Fibroblast of villous mesenchyme (primary cell): Measurements from ENCODE around the gene ZNRD2. TPM values are rescaled to one million over a fixed set of nuclear protein-coding genes. Genes with fewer than 3 reads are reported as not detected.

Experiments
- DNase-seq: peaks from one replicate; pipeline ENCODE4 v3.0.0-alpha.2; 2010; ENCODE audit warnings: low read depth
- H3K4me3 ChIP-seq: 2 replicates; pipeline ENCODE4 v1.5.1; 2011; ENCODE audit warnings: low read depth, mild to moderate bottlenecking, low read length
- total RNA-seq: library from RNA; depleted of rRNA; stranded (reverse); fragments of >200 nt; gene quantifications from 2 replicates; pipeline ENCODE4 v1.2.3, GENCODE V29; 2012
- TF ChIP-seq, protein P1 (sequence below): IDR thresholded peaks from 2 replicates; pipeline ENCODE4 v1.5.1; 2012; ENCODE audit warnings: low read depth, mild to moderate bottlenecking, low read length; ENCODE audit not compliant: insufficient read depth

ZNRD2 gene
- total RNA-seq, 1 donor, result 31.1 TPM

DNA sequence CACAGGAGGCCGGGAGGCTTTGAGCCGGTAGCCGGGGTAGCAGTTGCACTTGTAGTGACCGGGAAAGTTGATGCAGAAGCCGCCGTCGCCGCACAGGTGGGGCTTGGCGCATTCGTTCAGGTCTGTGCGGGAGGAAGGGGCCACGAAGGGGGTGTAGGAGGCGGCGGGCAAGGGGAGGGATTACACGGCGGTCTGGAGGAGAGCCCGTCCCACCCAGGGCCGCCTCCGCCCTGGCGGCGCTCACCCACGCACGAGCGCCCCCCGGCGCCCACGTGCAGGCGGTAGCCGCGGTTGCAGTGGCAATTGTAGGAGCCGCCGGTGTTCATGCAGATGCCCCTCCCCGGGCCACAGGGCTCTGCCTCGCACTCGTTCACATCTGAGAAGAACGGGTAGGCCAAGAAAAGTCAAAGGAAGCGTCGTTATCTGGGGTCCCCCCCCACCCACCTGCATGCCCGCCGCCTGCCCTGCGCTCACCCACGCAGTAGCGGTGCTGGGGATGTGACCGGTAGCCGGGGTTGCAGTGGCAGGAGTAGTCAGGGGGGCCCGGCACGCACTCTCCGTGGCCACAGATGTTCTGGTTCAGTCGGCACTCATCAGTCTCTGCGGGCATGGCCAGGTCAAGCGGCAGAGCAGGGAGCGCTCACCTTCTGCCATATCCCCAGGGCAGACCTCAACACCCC is 22.7 kb upstream of the ZNRD2 start:
- TF ChIP-seq, protein P1, sequence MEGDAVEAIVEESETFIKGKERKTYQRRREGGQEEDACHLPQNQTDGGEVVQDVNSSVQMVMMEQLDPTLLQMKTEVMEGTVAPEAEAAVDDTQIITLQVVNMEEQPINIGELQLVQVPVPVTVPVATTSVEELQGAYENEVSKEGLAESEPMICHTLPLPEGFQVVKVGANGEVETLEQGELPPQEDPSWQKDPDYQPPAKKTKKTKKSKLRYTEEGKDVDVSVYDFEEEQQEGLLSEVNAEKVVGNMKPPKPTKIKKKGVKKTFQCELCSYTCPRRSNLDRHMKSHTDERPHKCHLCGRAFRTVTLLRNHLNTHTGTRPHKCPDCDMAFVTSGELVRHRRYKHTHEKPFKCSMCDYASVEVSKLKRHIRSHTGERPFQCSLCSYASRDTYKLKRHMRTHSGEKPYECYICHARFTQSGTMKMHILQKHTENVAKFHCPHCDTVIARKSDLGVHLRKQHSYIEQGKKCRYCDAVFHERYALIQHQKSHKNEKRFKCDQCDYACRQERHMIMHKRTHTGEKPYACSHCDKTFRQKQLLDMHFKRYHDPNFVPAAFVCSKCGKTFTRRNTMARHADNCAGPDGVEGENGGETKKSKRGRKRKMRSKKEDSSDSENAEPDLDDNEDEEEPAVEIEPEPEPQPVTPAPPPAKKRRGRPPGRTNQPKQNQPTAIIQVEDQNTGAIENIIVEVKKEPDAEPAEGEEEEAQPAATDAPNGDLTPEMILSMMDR, result no peak
- DNase-seq, result no peak
- H3K4me3 ChIP-seq, result no peak overlapping the region

DNA sequence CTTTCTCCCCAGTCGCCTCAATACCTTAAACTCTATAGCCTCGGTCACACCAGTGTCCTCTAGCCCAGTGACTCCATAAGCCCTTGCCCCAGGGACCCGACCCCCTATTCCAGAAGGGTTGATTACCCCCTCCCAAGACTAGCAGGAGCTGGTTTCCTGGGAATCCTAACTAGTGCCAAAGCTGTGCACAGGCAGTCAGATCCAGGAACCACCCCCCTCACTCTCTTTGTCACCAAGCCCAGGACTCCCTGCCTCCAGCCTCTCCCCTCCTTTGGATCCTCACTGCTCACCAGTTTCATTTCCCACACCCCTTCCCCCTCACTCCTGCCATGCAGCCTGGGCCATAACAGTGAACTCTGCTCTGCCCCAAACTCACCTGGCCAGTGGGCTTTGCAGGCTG is 21.9 kb upstream of the ZNRD2 start:
- no peak for DNase-seq
- H3K4me3 ChIP-seq, result no peak overlapping the region
- TF ChIP-seq, protein P1, result no peak

DNA sequence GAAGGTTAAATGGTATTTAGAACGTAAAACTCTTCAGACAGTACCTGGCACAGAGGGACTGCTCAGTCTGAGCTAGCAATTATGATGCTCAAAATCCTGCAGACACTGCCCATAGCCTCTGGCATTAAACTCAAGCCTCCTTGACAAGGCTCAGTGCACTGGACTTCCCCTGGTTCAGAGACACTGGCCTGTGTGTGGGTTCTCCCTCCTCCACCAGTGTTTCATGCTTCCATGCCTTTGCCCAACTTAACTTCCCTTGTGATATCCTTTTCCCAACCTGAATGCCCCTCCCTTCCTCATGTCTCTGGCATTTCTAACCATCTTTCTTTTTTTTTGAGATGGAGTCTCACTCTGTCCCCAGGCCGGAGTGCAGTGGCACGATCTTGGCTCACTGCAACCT is 21.2 kb upstream of the ZNRD2 start:
- H3K4me3 ChIP-seq, result no peak overlapping the region
- TF ChIP-seq, protein P1, result no peak

DNA sequence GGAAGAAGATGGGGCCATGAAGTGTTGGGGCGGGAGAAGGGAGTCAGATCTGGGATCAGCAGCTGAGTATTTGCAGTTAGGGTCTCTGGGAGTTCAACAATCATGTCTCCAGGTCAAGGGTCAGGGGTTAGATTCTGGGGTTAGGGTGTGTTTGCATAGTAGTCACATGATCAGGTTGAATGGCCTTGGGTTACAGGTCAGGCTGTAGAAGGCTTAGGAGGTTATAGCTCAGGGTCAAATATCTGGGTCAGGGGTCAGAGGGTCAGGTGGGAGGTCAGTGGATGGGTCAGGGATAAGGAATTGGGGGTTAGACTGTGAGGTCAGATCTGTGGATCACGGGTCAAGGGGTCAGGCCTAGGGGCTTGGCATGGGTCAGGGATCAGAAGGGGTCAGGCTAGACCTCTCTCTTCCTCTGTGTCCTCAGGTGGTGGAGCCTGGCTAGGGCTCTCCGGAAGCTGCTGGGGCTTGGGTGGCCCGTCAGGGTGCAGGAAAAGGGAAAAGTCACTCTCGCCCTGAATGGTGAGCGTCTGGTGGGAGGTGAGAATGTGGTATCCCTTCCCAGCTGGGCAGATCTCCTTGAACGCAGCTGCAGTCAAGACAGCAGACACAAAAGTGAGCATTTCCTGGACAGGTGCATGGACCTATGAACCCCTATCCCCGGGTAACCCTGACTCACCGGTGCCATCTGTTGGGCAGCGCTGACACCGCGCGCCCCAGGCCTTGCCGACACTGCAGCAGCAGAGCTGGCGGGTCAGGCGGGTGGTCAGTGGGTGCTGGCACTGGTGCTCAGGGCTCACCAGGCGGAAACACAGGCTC is 18.5 kb upstream of the ZNRD2 start:
- TF ChIP-seq, protein P1, result peak; percentile 56
- H3K4me3 ChIP-seq, result no peak overlapping the region
- peak; percentile 41 for DNase-seq

More for the DNA sequence above, 21.2 kb upstream of the ZNRD2 start:
- no peak for DNase-seq

DNA sequence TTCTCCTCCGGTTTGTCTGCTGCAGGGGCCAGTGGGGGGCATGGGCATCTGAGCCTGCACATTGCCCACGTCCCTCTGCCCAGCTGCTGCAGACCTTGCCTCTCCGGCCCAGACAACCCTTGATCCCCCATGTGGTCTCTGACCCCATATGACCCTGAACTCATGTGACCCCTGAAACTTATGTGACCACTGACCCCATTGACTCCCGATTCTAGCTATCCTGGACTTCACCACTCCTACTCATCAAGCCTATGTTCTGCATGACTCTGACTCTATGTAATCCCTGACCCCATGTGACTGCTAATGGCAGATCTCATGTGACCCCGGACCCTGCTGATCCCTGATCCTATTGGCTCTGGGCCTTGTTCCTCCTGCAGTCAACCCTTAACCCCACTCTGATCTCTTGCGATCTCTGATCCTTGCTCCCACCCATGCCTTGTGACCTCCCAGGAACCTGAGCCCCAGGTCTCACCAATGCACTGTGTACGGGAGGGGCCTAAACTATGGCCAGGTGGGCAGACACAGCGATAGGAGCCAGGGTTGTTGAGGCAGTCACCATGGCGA is 17.8 kb upstream of the ZNRD2 start:
- no peak overlapping the region for H3K4me3 ChIP-seq
- no peak for DNase-seq
- TF ChIP-seq, protein P1, result no peak

DNA sequence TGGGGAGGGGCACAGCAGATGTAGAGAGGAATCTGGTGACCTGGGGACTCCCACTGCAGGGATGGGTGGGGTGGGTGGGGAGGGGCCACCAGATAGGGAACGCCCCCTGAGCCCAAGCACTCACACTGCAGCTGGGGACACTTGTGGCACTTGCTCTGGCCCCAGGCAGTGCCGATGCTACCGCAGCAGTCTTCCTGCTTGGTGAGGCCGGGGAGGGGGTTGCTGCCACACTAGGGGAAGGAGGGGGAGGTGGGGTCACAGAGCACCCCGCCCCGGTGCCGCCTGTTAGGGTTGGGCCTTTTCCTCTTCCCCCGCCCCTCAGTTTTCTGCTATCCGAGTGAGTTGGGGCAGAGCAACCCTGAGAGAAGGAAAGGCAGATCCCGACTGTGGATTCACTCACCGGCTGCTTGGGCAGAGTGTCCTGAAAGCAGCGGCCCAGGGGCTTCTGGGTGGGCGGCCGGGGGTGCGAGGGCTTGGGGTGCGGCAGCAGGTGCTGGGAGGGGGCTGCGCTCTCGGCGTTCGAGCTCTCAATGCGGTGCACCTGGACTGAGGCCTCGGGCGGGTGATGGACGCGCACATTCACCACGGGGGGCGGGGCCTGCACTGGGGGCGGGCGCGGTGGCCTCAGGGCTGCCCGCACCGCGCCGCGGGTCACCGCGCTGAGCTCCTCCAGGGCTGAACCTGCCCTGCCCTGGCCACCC is 16.8 kb upstream of the ZNRD2 start:
- no peak for DNase-seq
- TF ChIP-seq, protein P1, result no peak
- H3K4me3 ChIP-seq, result no peak overlapping the region
